Ramos (cell line): ENCODE data around the gene KCNAB2.

Experiments
- in situ Hi-C: fragments of 300-500 bp; cut with MboI; formaldehyde crosslinking; loops from one replicate; pipeline ENCODE4 v1.14.3; 2022; ENCODE audit warnings: low sequenced_read_pairs; ENCODE audit not compliant: unreplicated experiment

The KCNAB2 gene

GRCh38 chr1:6029351-6029750, 16.3 kb upstream of the KCNAB2 start:
- in situ Hi-C loops, result no loop called here

GRCh38 chr1:6030132-6030531, 15.6 kb upstream of the KCNAB2 start:
- in situ Hi-C loops, result no loop called here

- in situ Hi-C loops, result no loop called here
These were observed 15.0 kb upstream of the KCNAB2 start for GRCh38 chr1:6030547-6031261.

DNA sequence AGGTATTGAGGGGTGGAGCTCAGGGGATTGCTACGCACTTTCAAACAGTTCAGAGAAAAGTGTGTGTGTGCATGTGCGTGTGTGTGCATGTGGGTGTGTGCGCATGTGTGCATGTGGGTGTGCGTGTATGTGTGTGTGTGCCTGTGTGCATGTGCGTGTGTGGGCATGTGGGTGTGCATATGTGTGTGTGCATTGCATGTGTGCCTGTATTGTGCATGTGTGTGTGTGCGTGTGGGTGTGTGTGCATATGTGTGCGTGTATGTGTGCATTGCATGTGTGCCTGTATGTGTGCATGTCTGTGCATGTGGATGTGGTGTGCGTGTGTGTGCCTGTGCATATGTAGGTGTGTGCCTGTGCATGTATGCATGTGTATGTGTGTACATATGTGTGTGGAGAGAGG, 12.6 kb upstream of the KCNAB2 start:
- in situ Hi-C loops, result no loop called here

GRCh38 chr1:6033986-6034749, 11.5 kb upstream of the KCNAB2 start:
- in situ Hi-C loops, result no loop called here

- in situ Hi-C loops, result no loop called here
These were observed 11.0 kb upstream of the KCNAB2 start for GRCh38 chr1:6034750-6035096.

DNA sequence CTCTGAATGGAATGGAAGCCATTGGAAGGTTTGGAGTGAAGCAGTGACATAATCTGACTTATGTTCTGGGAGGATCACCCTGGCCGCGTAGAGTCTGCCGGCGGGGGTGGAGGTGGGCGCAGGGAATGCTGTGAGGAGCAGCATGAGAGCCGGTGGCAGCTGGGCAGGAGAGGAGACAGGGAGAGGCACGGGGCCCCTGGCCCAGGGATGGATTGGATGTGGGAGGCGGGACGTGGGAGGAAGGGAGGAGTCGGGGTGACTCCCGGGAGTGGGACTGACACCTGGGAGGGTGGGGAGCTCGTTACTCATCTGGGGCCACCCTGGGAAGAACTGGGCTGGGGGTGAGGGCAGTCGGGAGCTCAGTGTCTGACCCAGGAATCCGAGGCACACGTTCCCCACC, 10.4 kb upstream of the KCNAB2 start:
- in situ Hi-C loops, result no loop called here

DNA sequence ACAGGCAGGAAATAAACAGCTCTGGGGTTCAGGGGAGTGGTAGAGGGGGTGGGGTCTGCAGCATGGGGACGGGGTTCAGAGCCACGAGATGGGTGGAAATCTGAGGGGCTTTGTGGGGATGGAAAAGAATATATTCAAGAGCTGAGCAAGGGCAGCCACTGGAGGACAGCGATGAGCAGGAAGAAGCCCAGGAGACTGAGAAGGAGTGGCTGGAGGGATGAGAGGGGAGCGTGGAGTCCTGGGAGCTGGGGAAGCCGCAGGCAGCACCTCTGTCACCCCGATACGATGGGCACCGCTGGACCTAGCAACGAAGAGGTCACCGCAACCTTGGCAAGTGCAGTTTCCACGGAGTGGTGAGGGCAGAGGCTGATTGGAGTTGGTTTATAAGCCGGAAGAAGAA, 10.0 kb upstream of the KCNAB2 start:
- in situ Hi-C loops, result no loop called here

GRCh38 chr1:6037338-6037762, 8.3 kb upstream of the KCNAB2 start:
- in situ Hi-C loops, result no loop called here

DNA sequence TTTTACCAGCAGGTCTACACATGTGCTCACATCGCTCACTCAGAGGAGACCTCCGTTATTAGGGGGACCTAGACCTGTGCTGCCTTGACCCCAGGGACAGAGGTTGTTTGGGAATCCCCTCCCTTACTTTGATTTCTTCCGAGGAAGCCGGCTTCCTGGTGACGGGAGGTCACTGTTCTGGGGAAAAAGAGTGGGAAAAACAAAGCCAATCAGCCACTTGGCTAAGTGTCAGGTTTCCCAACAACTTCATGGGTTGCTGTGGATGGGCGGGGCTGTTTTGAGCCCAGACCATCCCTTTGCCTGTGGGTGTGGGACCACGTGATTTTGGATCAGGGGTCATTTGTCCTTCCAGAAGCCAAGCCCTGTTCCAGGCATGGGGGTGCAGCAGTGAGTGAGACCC, 7.1 kb upstream of the KCNAB2 start:
- in situ Hi-C loops, result no loop called here

- in situ Hi-C loops, result no loop called here
These were observed 6.7 kb upstream of the KCNAB2 start for GRCh38 chr1:6039031-6039430.

GRCh38 chr1:6040444-6040843, 5.2 kb upstream of the KCNAB2 start:
- in situ Hi-C loops, result no loop called here

DNA sequence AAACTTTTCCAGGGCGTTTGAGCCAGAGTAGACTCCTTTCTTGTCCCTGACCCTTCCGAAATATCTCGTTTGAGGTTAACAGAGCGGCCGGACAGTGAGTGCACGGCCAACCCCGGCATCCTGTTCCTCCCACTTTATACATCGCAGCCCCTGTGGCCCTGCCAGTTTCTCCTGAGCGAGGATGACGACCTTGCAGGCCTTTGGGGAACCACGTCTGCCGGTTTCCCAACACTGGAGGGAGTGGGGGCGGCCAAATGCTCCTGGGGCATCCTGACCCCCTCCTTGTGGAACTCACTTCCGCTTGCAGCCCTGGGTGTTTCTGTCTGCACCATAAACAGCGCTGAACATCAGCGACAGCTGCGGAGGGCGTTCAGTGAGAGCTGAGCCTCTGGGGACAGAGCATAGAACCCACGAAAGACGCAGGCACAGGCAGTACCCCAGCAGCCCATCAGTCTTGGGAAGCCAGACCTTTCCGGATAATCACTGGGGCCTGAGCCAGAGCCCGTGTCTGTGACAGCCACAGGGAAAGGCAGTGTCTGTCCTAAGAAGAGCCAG, 4.8 kb upstream of the KCNAB2 start:
- in situ Hi-C loops, result no loop called here

GRCh38 chr1:6041432-6042062, 4.1 kb upstream of the KCNAB2 start:
- in situ Hi-C loops, result no loop called here

DNA sequence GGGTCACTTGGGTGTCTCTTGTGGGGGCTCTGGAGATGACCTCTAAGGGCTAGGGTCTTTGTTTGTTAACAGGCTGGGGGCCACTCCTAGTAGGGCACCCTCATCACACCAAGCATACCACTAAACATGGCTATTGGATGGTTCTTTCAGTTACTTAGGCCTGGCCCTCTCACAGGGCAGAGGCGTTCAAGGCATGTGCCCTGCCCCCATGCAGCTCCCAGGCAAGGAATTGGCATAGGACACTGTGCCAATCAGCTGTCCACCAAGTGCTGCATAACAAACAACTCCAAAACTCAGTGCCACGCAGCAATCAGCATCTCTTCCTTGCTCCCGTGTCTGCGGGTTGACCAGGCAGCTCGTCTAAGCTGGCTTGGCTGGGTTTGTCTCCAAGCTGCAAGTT, 2.1 kb upstream of the KCNAB2 start:
- in situ Hi-C loops, result no loop called here

- in situ Hi-C loops, result no loop called here
These were observed 1.1 kb upstream of the KCNAB2 start for GRCh38 chr1:6044481-6045109.

DNA sequence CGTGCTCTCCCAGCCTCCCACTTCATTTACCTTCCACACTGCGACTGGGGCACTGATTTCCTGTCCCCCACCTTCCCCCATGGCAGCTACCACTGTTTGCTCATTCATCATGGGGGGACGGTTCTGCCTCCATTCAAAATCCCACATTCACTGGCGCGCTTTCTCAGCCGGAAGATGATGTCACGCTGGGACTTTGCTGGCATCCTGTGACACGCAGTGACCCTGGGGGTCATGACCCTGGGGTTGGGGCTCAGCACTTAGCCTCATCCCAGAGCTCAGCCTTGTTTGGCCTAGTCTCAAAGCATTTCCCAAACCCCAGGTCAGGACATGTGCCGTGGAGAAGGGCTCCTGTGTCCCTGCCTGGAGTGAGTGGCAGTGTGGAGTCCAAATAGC, 582 bp upstream of the KCNAB2 start:
- in situ Hi-C loops, result no loop called here

DNA sequence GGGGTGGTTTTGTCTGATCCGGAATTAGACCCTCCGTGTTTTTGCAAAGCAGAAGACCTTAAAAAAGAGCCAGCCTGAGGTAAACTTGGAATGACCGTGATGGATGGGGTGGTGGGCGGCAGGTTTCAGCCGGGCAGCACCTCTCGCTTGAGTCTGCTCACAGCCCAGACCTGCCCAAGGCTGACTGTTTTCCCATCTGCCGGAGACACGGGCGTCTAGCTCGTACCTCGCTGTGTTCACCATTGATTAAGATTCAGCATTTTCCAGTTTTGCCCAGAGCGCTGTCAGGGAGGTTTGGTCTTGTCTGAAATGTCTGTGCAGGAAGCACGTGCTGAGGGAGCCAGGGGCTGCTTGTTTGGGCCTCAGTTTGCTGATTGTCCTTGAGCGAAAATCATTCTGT, 591 bp downstream of the KCNAB2 start:
- in situ Hi-C loops, result no loop called here

- in situ Hi-C loops, result no loop called here
These were observed 2.6 kb downstream of the KCNAB2 start for GRCh38 chr1:6048179-6048867.

DNA sequence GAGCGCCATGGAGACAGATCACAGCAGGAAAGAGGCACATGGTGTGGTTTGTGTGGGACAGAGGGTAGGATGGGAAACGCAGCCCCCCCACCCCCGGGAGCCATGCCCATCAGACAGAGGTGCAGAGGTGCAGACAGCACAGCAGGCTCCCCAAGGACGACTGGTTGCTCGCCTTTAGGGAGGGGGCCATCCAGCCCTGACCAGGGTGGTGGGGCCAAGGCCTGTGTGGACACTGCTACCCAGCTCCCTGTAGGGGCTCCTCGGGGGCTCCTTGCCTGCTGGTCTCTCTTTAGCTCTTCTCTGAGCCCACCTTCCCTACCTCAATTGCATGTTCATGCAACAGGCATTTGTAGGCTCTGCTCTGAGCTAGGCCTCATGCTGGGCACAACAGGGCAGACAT, 3.7 kb downstream of the KCNAB2 start:
- in situ Hi-C loops, result no loop called here
